ENCODE data around the gene SUPT20HL1.
"Not testable (repeated sequence)": the region's sequence is repeated elsewhere in the genome, so short reads cannot be mapped to it uniquely, and the experiment has no call there.

SUPT20HL1 gene

DNA sequence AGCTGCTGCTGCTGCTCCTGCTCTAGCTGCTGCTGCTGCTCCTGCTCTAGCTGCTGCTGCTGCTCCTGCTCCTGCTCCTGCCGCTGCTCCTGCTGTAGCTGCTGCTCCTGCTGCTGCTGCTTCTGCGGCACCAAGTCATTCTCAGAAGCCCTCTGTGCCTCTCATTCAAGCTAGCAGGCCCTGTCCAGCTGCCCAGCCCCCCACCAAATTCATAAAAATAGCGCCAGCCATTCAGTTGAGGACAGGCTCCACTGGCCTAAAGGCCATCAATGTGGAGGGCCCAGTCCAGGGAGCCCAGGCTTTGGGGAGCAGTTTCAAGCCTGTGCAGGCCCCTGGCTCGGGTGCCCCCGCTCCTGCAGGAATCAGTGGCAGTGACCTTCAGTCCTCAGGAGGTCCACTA lies 3.9 kb downstream of the SUPT20HL1 start:
- no peak for DNase-seq

DNA sequence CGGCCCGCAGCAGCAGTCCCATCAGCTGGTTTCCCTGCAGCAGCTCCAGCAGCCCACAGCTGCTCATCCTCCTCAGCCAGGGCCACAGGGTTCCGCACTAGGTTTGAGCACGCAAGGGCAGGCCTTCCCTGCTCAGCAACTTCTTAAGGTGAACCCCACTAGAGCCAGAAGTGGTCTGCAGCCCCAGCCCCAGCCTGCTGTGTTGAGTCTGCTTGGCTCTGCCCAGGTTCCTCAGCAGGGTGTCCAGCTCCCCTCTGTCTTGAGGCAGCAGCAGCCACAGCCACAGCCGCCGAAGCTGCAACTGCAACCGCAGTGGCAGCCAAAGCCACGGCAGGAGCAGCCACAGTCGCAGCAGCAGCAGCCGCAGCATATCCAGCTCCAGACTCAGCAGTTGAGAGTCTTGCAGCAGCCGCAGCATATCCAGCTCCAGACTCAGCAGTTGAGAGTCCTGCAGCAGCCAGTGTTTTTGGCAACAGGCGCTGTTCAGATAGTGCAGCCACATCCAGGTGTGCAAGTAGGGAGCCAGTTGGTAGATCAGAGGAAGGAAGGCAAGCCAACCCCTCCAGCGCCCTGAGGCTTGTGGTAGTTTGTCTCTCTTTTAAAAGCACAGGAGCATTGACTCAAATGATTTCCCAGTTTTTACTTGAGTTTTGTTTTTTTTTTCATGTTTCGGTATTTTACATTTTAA lies 4.6 kb downstream of the SUPT20HL1 start:
- no peak for DNase-seq

DNA sequence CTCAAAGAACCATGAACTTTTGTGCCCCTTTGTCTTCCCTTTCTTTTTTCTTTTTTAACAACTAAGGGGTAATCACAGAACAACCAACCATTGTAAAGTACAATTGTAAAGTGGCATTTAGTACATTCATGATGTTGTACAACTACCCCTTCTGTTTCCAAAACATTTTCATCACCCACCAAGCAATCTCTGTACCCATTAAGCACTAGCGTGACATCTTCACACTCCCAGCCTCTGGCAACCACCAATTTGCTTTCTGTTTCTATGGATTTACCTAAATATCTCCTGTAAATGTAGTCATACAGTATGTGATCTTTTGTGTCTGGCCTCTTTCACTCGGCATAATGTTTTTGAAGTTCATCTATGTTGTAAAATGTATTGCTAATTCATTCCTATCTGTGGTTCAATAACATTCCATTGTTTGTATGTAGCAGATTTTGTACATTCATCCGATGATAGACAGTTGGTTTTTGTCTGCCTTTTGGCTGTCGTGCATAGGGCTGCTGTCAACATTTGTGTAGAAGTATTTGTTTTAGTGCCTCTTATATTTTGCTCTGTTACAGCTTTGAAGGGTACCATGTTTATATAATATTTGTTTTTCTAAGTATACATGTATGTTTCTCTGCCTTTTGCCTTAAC lies 6.4 kb downstream of the SUPT20HL1 start:
- DNase-seq, result not testable (repeated sequence)

DNA sequence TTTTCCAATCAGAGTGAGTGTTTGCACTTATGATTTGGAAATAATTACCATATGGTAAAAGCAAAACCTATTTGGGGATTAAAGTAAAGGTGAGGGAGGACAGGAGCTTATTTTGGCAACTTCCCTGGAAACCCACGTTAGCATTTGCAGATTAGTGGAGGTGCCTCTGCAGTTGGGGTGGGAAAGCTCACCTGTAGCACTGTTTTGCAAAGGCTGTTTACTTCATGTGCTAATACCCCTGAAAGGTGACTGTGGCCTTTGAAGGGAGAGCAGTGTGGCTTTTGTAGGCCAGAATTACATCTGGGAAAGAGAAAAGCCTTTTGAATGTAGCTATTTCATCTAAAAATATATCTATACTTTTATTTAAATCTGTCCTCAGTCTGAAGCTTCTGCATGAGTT lies 9.4 kb downstream of the SUPT20HL1 start:
- DNase-seq, result no peak

DNA sequence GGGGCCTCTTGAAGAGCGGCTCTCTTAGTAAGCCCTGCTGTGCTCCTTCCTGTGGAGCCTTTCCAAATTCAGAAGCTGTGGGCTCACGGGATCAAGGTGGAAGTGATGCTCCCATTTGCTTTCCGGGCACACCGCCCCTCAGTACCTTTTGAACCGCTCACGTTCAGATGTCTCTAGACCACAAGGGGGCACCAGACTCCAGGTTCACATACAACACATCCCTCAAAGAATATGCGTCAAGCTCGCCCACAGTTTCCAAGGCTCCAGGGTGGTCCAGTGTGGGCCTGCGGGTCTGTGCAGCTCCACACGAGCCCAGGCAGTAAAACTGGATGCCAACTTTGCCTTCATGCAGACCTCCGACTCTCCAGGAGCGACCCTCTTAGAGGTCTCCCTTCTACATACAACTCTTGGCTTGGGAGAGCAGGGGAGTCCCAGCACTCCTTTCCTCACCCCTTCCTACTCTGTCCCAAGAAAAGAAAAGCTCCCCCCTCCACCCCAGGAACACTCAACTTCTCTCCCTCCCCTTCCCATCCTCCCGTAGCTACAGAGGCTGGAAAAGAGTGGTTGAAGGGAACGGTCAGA lies 11.0 kb downstream of the SUPT20HL1 start:
- peak; percentile 3 to 51 for DNase-seq

DNA sequence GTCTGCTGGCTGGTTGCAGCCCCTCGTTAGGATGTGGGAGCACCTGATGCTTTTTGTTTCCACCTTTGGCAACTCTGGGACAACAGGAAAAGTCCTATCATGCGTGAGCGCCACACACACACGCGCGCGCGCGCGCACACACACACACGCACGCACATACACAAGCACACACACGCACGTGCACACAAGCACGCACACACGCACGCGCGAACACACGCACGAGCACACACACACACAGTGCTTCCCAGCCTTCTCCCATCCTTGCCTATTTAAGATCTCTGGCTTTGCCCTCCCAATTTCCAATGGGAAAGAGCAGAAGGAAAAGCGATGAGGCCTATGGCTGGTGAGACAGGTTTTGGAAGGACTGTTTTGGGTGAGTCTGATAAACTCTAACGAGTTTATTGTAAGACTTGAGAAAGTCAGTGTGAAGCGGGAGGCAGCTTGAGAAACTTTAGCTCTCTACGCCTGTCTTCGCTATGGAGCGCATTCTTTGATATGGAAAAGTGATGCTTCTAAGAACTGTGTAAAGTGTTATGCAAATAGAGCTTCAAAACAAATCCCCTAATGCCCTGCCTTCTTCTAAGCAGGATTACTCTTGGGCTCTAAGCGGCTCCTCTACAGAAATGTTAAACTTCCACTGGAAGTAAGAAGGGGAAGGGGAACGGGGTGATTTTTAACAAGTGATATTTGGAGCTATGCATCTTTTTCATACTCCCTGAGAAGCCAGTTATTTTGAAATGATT lies 11.8 kb downstream of the SUPT20HL1 start:
- DNase-seq, result no peak

DNA sequence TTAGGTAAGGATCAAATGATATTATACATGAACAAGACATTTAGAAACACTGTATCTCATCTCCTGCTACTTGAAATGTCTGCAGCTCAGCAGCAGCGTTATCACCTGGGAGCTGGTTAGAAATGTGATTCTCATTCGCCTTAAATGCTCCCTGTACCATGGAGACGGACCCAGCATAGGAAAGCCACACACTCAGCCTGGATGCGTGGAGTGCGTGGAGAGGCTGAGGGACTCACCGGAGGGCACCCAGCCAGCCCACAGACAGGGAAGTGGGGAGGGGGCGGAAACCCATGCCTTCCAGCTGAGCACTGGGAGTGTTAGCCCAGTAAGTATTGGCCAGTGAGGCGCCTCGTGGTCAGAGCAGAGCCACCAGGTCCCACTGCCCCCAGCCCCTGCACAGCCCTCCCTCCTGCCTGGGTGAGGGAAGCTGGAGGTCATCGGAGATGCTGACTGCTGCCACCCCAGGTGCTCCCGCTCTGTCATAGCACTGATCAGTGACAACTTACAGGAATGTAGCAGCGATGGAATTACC lies 15.2 kb downstream of the SUPT20HL1 start:
- no peak for DNase-seq

DNA sequence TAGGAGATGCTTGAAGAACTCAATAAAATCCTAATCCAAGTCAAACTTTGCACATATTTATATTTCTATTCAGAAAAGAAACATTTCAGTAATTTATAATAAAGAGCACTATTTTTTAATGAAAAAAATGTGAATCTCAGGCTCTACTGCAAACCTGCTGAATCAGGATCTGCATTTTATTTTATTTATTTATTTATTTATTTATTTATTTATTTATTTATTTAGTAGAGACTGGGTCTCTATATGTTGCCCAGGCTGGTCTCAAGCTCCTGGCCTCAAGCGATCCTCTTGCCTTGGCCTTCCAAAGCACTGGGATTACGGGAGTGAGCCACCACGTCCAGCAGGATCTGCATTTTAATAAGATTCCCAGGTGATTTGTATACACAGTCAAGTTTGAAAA lies 16.0 kb downstream of the SUPT20HL1 start:
- no peak for DNase-seq

DNA sequence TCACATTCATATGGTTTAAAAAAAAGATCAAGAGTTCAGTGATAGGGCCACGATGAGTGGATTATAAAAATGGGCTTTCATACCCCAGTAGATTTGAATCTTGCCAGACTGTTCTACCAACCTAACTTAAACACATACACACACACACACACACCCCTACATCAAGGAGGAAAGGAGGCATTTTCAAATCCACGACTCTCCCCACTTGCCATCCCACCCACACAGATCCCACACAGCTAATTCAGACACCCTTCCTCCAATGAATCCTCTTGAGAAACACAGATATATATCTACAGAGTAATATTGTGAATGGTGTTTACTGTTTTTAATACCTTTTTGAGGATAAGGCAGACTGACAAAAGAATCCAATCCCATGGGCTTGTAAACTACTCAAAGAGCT lies 16.8 kb downstream of the SUPT20HL1 start:
- DNase-seq, result no peak

DNA sequence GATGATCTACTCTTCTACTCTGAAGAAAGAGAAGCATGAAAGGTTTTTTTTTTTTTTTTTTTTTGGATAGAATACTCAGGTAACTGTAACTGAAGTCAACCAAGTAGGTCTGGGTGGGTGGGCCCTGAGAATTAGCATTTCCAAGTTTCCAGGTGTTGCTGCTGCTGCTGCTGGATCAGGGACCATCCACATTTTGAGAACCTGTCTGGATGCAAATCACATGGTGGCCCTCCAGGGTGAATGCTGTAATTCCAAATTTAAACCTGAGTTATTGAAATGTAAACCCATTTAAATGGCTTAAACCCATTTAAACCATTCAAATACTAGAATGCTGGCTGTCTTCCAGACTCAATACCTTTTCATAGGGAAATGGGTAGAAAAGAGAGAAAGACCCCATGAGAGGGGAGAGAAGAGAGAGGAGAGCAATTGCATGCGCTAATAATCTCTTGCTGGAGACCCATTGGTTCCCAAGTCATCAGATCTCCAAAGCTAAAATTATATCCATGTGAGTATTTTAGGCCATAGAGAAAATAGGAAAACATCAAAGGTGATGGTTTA lies 17.6 kb downstream of the SUPT20HL1 start:
- DNase-seq, result no peak

DNA sequence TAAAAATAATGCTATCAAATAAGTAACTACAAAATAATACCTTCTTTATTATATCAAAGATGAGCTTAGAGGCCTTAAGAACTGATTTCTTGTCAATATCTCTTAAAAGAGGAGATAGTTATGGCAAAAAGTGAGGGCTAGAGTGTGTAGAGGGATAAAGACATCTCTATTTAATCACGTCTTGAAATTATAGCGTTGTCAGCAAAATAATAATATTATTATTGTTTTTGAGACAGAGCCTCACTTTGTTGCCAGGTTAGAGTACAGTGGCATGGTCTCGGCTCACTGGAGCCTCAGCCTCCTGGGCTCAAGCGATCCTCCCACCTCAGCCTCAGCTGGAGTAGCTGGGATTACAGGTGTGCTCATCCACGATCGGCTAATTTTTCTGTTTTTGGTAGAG lies 18.3 kb downstream of the SUPT20HL1 start:
- DNase-seq, result no peak

DNA sequence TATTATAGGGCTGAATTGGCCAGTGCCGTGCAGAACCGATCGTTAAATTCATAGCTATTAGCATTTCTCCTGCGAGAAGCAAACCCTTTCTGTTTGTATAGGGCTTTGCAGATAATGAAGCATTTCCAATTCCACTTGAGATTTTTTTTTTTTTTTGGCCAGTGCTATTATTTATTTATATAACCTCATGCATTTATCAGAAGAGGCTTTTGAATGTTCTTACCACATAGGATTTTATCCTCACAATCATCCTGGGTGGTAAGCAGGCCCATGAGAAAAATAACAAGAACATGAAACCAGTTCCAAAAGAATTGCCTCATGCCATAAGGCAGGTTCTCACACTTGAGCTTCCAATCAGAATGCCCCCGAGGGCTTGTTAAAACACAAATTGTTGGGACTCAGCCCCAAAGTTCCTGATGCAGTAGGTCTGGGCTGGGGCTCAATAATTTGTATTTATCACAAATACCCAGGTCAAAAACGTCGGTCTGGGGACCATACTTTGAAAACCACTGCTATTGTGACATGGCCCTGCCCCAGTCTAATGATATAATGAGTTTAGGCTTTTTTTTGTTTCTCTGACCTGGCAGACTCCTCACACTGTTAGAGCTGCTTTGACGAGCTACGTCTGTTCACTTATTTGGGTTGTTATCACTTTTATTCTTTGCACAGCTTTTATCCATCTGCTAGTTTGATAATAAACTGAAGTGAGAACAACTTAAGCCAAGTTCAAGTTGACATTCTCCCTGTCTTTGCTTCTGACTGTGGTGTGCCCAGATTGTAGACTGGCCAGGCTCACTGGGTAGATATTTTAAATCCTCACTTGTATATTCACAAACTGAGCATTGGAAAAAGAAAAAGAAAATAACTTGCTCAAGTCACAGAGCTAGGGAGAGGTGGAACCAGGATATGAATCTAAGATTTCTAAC lies 20.1 kb downstream of the SUPT20HL1 start:
- DNase-seq, result no peak

DNA sequence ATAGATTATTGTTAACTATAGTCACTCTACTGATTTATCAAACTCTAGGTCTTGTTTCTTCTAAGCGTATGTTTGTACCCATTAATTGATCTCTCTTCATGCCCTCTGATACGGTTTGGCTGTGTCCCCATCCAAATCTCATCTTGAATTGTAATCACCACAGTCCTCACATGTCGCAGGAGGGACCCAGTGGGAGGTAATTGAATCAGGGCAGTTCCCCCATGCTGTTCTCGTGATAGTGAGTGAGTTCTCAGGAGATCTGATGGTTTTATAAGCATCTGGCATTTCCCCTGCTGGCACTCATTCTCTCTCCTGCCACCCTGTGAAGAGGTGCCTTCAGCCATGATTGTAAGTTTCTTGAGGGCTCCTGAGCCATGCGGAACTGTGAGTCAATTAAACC lies 21.9 kb downstream of the SUPT20HL1 start:
- DNase-seq, result not testable (repeated sequence)

DNA sequence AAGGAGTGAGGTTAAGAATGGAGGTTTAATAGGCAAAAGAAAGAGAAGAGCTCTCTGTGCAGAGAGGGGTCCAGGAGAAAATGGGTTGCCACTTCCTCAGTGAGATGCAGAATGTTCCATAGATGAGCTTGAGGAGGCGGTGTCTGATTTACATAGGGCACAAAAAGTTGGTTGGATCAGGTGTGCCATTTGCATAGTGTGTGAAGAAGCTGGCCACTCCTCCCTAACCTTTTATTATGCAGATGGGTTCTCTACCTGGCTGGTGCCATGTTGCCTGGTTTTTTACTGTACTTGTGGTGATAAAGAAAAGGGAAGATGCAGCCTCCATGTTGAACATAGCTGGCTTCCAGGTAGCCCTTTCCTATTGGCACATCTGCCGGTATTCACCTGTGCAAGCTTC lies 27.3 kb downstream of the SUPT20HL1 start:
- DNase-seq, result no peak

DNA sequence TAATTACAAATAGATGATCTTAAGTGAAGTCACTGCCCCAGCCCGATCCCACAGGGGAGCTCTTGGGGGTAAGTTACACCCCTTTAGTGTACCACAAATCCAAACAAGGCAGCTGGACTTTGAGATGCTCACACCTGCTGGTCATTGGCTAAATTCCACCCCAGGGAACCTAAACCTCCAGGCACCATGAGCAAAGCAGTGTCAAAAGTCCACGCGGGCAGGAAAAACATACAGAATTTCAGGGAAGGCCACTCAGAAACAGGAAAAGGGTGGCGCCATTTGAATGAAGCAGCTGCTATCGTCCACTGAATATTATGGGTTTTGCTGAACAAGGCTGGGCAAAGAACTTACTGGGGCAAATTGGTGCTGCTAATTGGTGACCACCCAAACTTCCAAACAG lies 30.9 kb downstream of the SUPT20HL1 start:
- DNase-seq, result no peak

DNA sequence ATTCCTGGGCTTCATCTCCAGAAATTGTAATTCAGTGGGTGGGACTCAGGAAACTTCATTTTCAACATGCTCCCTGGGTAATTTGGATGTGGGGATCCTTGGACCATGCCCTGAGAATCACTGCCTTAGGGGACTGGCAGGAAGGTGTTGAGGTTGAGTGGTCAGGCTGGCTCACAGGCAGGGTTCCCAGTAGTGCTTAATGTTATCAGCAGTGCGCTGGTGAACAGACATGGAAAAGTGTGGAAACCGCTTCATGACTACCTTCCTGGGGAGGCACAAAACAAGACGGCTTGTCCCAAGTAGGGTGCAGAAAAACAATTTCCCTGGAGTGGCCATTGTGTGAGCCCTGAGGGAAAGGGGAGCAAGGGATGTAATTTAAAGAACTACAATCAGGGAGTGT lies 31.4 kb downstream of the SUPT20HL1 start:
- no peak for DNase-seq

DNA sequence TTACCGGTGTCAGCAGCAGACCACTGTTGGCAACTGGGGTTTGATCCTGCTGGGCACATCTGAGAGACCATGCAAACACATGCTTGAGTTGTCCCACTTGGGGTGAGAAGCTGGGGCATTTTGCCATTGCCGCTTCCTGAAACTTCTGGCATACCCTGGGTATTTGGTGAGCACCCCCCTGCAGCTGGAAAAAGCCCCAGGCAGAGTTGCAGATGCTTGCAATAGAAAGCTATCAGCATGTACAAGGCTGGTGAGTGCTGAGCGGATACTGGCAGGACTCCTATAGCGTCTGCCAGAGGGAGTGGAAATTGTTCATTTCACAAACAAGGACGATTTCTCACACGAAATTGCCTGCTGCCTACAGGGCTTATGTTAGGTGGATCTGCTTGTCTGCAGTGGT lies 32.3 kb downstream of the SUPT20HL1 start:
- DNase-seq, result no peak

DNA sequence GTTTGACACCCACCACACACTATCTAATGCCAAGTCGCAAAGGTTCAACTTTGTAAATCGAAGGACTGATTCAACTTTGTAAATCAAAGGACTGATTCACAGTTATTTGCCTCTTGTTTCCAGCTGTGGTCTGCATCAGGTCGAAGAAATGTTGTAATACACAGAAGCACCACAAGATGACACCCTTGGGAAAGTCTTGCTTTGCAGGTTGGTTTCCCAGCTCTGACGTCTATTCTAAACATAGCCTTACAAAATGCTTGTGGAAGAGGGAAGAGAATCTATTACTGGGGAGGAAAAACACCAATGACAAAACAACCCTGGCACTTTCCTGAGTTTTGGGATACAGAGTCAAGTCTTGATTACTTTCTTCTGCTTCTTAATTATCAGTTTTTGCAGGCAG lies 35.3 kb downstream of the SUPT20HL1 start:
- peak; percentile 24 to 70 for DNase-seq

DNA sequence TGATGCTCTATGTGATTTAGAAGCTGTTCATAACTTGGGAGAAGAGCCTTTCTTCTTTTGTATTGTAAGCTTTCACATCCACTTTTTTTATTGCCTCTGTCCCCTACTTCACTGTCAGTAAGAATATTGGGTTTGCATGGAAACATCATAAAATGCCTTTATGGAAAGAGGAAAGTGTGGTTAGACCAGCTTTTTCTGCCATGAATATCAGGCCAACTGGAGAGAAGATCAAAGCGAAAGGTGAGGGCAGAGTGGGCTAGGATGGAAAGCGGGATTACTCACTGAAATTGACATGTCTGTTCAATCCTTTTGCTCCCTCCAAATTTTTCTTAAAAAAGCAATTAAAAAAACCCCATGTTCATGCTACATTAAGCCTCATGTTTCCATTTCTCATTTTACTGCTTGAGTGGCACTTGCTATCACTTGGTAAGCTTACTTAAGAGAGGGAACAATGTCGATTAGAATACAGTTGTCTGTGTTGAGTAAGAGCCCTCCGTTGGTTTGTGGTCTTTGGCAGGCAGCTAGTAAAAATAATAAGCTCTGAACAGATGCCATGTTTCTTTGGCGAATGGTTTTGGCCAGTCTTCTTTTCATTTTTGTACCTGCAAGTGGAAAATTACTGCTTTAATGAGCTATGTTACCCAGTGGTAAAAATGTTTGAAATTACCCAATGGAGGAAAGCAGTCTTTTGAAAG lies 35.9 kb downstream of the SUPT20HL1 start:
- DNase-seq, result peak in 1 of 2 experiments; percentile 24

DNA sequence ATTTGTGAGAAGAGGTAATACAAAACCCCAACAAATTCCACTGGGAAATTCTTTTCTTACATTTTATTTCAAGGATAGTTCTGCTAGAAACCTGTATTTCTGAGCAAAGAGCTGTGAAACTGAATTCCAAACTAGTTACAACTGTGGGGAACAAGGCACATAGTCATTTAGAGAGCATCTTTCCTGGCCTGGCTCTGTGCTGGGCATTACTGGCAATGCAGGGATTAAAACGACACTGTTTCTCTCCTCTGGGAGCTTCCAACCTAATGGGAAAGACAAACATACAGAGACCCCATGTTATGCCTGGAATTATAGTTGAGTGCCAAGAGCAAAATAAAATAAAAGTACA lies 36.5 kb downstream of the SUPT20HL1 start:
- DNase-seq, result peak in 1 of 2 experiments; percentile 9

DNA sequence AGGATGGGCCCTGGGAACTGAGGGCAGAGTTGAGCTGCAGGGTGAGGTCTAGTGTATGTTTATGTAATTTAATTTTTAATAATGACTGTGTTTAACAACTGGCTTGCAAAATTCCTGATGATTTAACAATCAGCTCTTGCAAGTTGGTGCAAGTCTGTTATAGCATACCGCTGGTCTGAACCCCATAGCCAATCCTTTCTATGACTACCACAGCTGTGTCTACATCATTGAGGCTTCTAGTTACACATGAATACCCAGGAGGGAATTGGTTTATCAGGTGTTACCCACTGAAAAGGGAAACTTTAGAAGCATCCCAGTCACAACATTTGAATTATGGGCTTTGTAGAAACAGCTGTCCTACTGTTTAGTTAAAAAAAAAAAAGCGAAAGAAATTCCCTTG lies 38.3 kb downstream of the SUPT20HL1 start:
- no peak for DNase-seq

DNA sequence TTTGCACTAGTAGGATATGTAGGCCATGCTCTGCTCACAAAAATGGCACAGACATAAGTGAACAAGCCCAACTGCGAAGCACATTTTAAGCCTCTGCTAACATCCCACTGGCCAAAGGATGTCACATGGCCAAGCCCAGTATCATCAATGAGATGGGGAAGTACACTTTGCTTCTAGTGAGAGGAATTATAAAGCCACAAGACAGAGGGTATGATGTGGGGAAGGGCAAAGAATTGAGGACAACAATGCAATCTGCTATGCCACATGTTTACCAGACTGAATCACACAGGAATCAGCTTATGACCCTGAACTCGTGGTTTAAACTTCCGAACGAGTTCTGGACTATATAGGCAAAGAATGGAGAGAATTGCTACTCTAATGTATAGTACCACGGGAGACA lies 39.1 kb downstream of the SUPT20HL1 start:
- no peak for DNase-seq

Measured in NCI-H446 (cell line).